Mesenchymal stem cell (in vitro differentiated cells and primary cell): ENCODE data around the gene ITGA8.

Experiments
- DNase-seq: peaks from one replicate; pipeline ENCODE4 v3.0.0-alpha.2; 2013
- H2AFZ ChIP-seq: one replicate; pipeline ENCODE4 v1.6.1; 2013; ENCODE audit warnings: low read depth, mild to moderate bottlenecking, control low read depth, inconsistent platforms, low read length, moderate library complexity
- H2AK5ac ChIP-seq: 2 replicates; pipeline ENCODE4 v1.6.1; 2013; ENCODE audit warnings: low read length, moderate library complexity, mild to moderate bottlenecking, inconsistent platforms; ENCODE audit not compliant: severe bottlenecking
- H2BK120ac ChIP-seq: one replicate; pipeline ENCODE4 v1.6.1; 2013; ENCODE audit warnings: low read depth, mild to moderate bottlenecking, inconsistent platforms, low read length, moderate library complexity
- H2BK12ac ChIP-seq, 2 experiments: one replicate each; pipeline ENCODE4 v1.6.1; 2013; ENCODE audit warnings: inconsistent platforms in 2 of 2, low read length in 2 of 2, mild to moderate bottlenecking in 2 of 2, moderate library complexity in 2 of 2, control low read depth in 1 of 2
- H2BK15ac ChIP-seq: one replicate; pipeline ENCODE4 v1.6.1; 2013; ENCODE audit warnings: mild to moderate bottlenecking, low read depth, inconsistent platforms; ENCODE audit not compliant: poor library complexity, severe bottlenecking
- H2BK5ac ChIP-seq: 2 replicates; pipeline ENCODE4 v1.6.1; 2013; ENCODE audit warnings: low read depth, mild to moderate bottlenecking, low read length, control low read depth, inconsistent platforms; ENCODE audit not compliant: poor library complexity, severe bottlenecking
- H3K14ac ChIP-seq, 2 experiments: one replicate each; pipeline ENCODE4 v1.6.1; 2013; ENCODE audit warnings: inconsistent platforms in 2 of 2, low read length in 2 of 2, control low read depth in 1 of 2, mild to moderate bottlenecking in 1 of 2, moderate library complexity in 1 of 2
- H3K18ac ChIP-seq, 2 experiments: one replicate each; pipeline ENCODE4 v1.6.1; 2013; ENCODE audit warnings: inconsistent platforms in 2 of 2, low read length in 2 of 2, control low read depth in 1 of 2, low read depth in 1 of 2, mild to moderate bottlenecking in 1 of 2
- H3K23ac ChIP-seq, 2 experiments: one replicate each; pipeline ENCODE4 v1.6.1; 2013; ENCODE audit warnings: inconsistent platforms in 2 of 2, low read length in 2 of 2, mild to moderate bottlenecking in 2 of 2, moderate library complexity in 2 of 2, control low read depth in 1 of 2
- H3K27ac ChIP-seq: 2 replicates; pipeline ENCODE4 v1.5.1; 2013; ENCODE audit warnings: mild to moderate bottlenecking, moderate library complexity, low read length, control low read depth, inconsistent platforms; ENCODE audit not compliant: poor library complexity, severe bottlenecking
- H3K27me3 ChIP-seq, 2 experiments: 2 replicates each; pipeline versions ENCODE4 v1.6.1 to v1.7.0; 2013; ENCODE audit warnings: low read length in 2 of 2, mild to moderate bottlenecking in 2 of 2, moderate library complexity in 2 of 2, control low read depth in 1 of 2, inconsistent platforms in 1 of 2; ENCODE audit not compliant: control insufficient read depth in 1 of 2, insufficient read depth in 1 of 2
- H3K36me3 ChIP-seq, 2 experiments: 2 replicates each; pipeline versions ENCODE4 v1.6.1 to v1.7.0; 2013; ENCODE audit warnings: low read length in 2 of 2, control low read depth in 1 of 2, inconsistent platforms in 1 of 2, low read depth in 1 of 2, mild to moderate bottlenecking in 1 of 2; ENCODE audit not compliant: insufficient read depth in 2 of 2, control insufficient read depth in 1 of 2
- H3K4ac ChIP-seq, 2 experiments: one replicate each; pipeline ENCODE4 v1.6.1; 2013; ENCODE audit warnings: inconsistent platforms in 2 of 2, low read length in 2 of 2, mild to moderate bottlenecking in 2 of 2, moderate library complexity in 2 of 2, control low read depth in 1 of 2, low read depth in 1 of 2
- H3K4me1 ChIP-seq: 2 replicates; pipeline ENCODE4 v1.6.1; 2013; ENCODE audit warnings: low read depth, low read length, control low read depth; ENCODE audit not compliant: control insufficient read depth, insufficient read depth
- H3K4me2 ChIP-seq: 2 replicates; pipeline ENCODE4 v1.6.1; 2013; ENCODE audit warnings: low read length, mild to moderate bottlenecking, inconsistent platforms; ENCODE audit not compliant: poor library complexity, severe bottlenecking
- H3K4me3 ChIP-seq, 2 experiments: 2 replicates each; pipeline versions ENCODE4 v1.5.1 to v1.7.0; 2013; ENCODE audit warnings: low read length in 2 of 2, mild to moderate bottlenecking in 2 of 2, control low read depth in 1 of 2, low read depth in 1 of 2; ENCODE audit not compliant: insufficient read depth in 1 of 2
- H3K79me1 ChIP-seq: replicated peaks from 2 replicates; pipeline ENCODE4 v1.6.1; 2013; ENCODE audit warnings: mild to moderate bottlenecking, control low read depth, low read length, inconsistent platforms; ENCODE audit not compliant: poor library complexity, severe bottlenecking
- H3K9ac ChIP-seq: 2 replicates; pipeline ENCODE4 v1.7.0; 2013; ENCODE audit warnings: mild to moderate bottlenecking, low read length, moderate library complexity
- H3K9me3 ChIP-seq: 2 replicates; pipeline ENCODE4 v1.7.0; 2013; ENCODE audit warnings: mild to moderate bottlenecking, low read length; ENCODE audit not compliant: control insufficient read depth
- H4K8ac ChIP-seq: one replicate; pipeline ENCODE4 v1.6.1; 2013; ENCODE audit warnings: inconsistent platforms, mild to moderate bottlenecking, low read length, moderate library complexity
- H4K91ac ChIP-seq: one replicate; pipeline ENCODE4 v1.6.1; 2013; ENCODE audit warnings: mild to moderate bottlenecking, low read length, inconsistent platforms
- WGBS: methylation state at CpG from one replicate; pipeline ENCODE4 v1.1.7; 2013; ENCODE audit warnings: mixed read lengths; 5-methylcytosine and 5-hydroxymethylcytosine counted together

Gene ITGA8

DNA sequence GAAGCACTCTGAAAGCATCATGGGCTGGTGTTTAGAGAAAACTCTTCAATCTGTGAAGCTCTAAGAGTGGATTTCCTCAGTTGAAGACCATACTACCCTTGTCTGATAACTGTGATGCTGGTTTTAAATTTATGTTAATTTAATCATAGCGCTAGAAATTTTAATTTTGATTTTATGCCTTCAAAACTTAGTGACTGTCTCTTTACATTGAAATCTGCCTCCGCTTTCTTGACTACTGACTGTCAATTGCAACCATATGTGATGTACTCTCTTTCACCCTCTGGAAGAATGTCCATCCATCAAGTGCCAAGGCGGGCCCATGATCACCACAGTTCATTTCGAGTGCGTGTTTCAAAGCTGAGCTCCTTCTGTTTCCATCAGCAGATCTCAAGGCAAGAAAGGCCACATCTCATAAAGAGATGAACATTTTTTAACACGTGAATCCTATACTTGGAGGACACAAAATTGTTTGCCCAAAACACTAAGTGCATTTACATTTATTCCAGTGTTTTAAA lies 147.1 kb downstream of the ITGA8 start:
- H3K4me2 ChIP-seq, result no peak overlapping the region
- peak overlapping the region; percentile 84 to 94 for H2BK12ac ChIP-seq
- H4K8ac ChIP-seq, result no peak overlapping the region
- no peak overlapping the region for H3K4me3 ChIP-seq
- H3K36me3 ChIP-seq, result no peaks in the 10 kb centered on the region
- no peak overlapping the region for H2BK5ac ChIP-seq
- H3K18ac ChIP-seq, result peak overlapping the region in 1 of 2 experiments; percentile 84
- no peak overlapping the region for H3K23ac ChIP-seq
- no peak overlapping the region for H3K9ac ChIP-seq
- H3K27ac ChIP-seq, result no peak overlapping the region
- no peaks in the 10 kb centered on the region for H3K9me3 ChIP-seq
- no peak overlapping the region for H4K91ac ChIP-seq
- 91% methylated on average over 5 of the region's 6 CpGs for WGBS
- no peak overlapping the region for H2AK5ac ChIP-seq
- no peaks in the 10 kb centered on the region for H3K4me1 ChIP-seq
- no peak overlapping the region for H2AFZ ChIP-seq
- no peaks in the 10 kb centered on the region for H3K79me1 ChIP-seq
- H2BK120ac ChIP-seq, result no peak overlapping the region
- DNase-seq, result no peak
- H2BK15ac ChIP-seq, result no peak overlapping the region
- no peaks in the 10 kb centered on the region for H3K27me3 ChIP-seq
- no peak overlapping the region for H3K4ac ChIP-seq
- H3K14ac ChIP-seq, result no peak overlapping the region

DNA sequence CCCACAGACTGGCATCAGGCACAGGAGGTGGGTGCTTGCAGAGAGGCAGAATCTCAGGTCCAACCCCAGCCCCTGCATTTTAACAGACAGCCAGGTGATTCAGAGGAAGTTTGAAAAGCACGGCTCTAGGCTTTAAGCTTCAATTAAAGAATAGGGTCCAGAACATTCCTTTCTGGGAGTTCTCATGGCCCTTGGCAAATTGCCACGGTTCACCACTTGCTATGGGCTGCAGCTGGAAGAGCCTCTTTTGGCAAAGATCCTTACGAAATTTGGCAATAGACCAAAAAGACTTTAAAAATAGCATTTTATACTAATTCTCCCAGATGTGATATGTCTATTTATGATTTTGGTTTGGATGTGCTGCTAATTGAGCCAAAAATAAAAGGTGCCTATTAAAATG lies 148.1 kb downstream of the ITGA8 start:
- no peak overlapping the region for H2AFZ ChIP-seq
- H2AK5ac ChIP-seq, result no peak overlapping the region
- no peak overlapping the region for H3K23ac ChIP-seq
- H3K27me3 ChIP-seq, result no peaks in the 10 kb centered on the region
- no peaks in the 10 kb centered on the region for H3K36me3 ChIP-seq
- H3K9me3 ChIP-seq, result no peaks in the 10 kb centered on the region
- no peak overlapping the region for H2BK15ac ChIP-seq
- H3K18ac ChIP-seq, result peak overlapping the region; percentile 66 to 80
- H4K91ac ChIP-seq, result no peak overlapping the region
- peak; percentile 68 for DNase-seq
- H3K4me2 ChIP-seq, result no peak overlapping the region
- H3K27ac ChIP-seq, result no peak overlapping the region
- H3K9ac ChIP-seq, result no peak overlapping the region
- no peak overlapping the region for H2BK120ac ChIP-seq
- peak overlapping the region; percentile 91 to 92 for H2BK12ac ChIP-seq
- no peak overlapping the region for H2BK5ac ChIP-seq
- no peak overlapping the region for H3K4ac ChIP-seq
- H4K8ac ChIP-seq, result no peak overlapping the region
- H3K4me1 ChIP-seq, result no peaks in the 10 kb centered on the region
- WGBS, result 29% methylated on average over 2 of the region's 3 CpGs
- H3K14ac ChIP-seq, result no peak overlapping the region
- no peaks in the 10 kb centered on the region for H3K79me1 ChIP-seq
- no peak overlapping the region for H3K4me3 ChIP-seq

DNA sequence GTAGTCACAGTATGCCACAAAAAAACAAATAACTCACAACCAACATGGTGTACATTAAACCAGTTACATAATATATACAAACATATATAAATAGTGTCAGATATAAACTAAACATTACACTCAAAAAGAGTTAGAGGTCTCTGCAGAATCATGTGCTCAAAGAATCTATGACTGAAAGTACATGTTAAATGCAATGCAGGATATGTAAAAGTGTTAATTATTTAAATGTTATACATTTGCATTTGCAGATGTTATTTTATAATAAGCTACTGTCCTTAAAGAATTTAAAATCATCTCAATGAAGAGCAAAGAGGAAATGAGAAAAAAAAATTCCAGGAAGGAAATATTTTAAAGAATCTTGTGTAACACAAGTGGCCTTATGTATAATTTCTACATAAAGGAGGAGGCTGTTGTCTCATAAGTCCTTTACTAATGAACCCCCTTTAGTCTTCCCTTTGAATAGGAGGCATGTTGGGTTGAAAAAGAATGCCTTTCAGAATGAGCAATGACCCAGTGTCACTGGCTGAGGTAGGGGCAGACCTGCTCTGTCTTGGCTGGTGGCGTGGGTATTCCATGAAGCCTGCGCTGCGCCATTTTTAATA lies 148.9 kb downstream of the ITGA8 start:
- Histone ChIP-seq H3K27me3 (no peaks in the 10 kb centered on the region), H3K4me3 (no peak overlapping the region), H2BK5ac (no peak overlapping the region), H2BK15ac (no peak overlapping the region), H3K27ac (no peak overlapping the region), H3K4me2 (no peak overlapping the region), H3K23ac (no peak overlapping the region), H3K18ac (peak overlapping the region in 1 of 2 experiments; percentile 94), H3K14ac (no peak overlapping the region), H3K9me3 (no peaks in the 10 kb centered on the region), H2AFZ (no peak overlapping the region), H3K4me1 (no peaks in the 10 kb centered on the region), H4K91ac (peak overlapping the region; percentile 95), H2AK5ac (no peak overlapping the region), H2BK12ac (peak overlapping the region; percentile 42 to 98), H4K8ac (peak overlapping the region; percentile 87), H2BK120ac (no peak overlapping the region), H3K79me1 (no peaks in the 10 kb centered on the region), H3K36me3 (no peaks in the 10 kb centered on the region), H3K9ac (no peak overlapping the region), H3K4ac (no peak overlapping the region)
- DNase-seq, result peak; percentile 49
- 98% methylated on average over 3 of the region's 3 CpGs for WGBS

DNA sequence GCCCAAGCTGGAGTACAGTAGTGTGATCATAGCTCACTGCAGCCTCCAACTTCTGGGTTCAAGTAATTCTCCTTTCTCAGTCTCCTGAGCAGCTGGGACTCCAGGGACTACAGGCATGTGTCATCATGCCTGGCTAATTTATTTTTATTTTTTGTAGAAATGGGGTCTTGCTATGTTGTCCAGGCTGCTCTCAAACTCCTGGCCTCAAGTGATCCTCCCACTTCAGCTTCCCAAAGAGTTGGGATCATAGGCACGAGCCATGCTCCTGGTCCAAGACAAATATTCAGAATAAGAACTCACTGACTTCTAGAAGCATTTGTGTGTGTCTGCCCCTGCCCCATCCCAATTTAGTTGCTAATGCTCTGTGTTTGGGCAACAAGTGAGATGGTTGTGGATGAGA lies 151.8 kb downstream of the ITGA8 start:
- 100% methylated on average over 1 of the region's 1 CpG for WGBS
- H3K9me3 ChIP-seq, result no peaks in the 10 kb centered on the region
- H3K18ac ChIP-seq, result no peak overlapping the region
- H3K4ac ChIP-seq, result no peak overlapping the region
- H2AK5ac ChIP-seq, result no peak overlapping the region
- H2BK120ac ChIP-seq, result no peak overlapping the region
- no peaks in the 10 kb centered on the region for H3K27me3 ChIP-seq
- no peak overlapping the region for H3K4me3 ChIP-seq
- H3K9ac ChIP-seq, result no peak overlapping the region
- H3K4me1 ChIP-seq, result no peaks in the 10 kb centered on the region
- no peak overlapping the region for H3K14ac ChIP-seq
- H4K8ac ChIP-seq, result no peak overlapping the region
- no peak overlapping the region for H2AFZ ChIP-seq
- no peak overlapping the region for H2BK5ac ChIP-seq
- no peaks in the 10 kb centered on the region for H3K79me1 ChIP-seq
- no peak for DNase-seq
- H2BK15ac ChIP-seq, result no peak overlapping the region
- H3K23ac ChIP-seq, result no peak overlapping the region
- no peak overlapping the region for H3K4me2 ChIP-seq
- H3K27ac ChIP-seq, result no peak overlapping the region
- H4K91ac ChIP-seq, result no peak overlapping the region
- no peaks in the 10 kb centered on the region for H3K36me3 ChIP-seq
- H2BK12ac ChIP-seq, result peak overlapping the region in 1 of 2 experiments; percentile 21
